Type B pancreatic cell (in vitro differentiated cells): ENCODE data around the gene RNF135. TPM values are rescaled to one million over a fixed set of nuclear protein-coding genes. Genes with fewer than 3 reads are reported as not detected.
"Not testable (repeated sequence)": the region's sequence is repeated elsewhere in the genome, so short reads cannot be mapped to it uniquely, and the experiment has no call there.

ENCODE experiments used
- DNase-seq: peaks from one replicate; pipeline ENCODE4 v3.0.0; 2021; ENCODE audit warnings: mixed read lengths; ENCODE audit not compliant: unreplicated experiment; ENCODE audit errors: extremely low spot score
- H3K27ac Mint-ChIP-seq: 2 replicates; pipeline ENCODE4 v1.8.0; 2021; ENCODE audit warnings: mild to moderate bottlenecking, mixed read lengths
- H3K27me3 Mint-ChIP-seq: 2 replicates; pipeline ENCODE4 v1.8.0; 2021; ENCODE audit warnings: mixed read lengths
- H3K36me3 Mint-ChIP-seq: 2 replicates; pipeline ENCODE4 v1.8.0; 2021; ENCODE audit warnings: mixed read lengths
- H3K4me1 Mint-ChIP-seq: one replicate; pipeline ENCODE4 v1.8.0; 2021; ENCODE audit warnings: mixed read lengths; ENCODE audit not compliant: unreplicated experiment
- H3K4me3 Mint-ChIP-seq: 2 replicates; pipeline ENCODE4 v1.8.0; 2021; ENCODE audit warnings: mild to moderate bottlenecking, mixed read lengths
- H3K9me3 Mint-ChIP-seq: 2 replicates; pipeline ENCODE4 v1.8.0; 2021; ENCODE audit warnings: mixed read lengths
- CTCF ChIP-seq: fragments of 200-600 bp; sonication (generic); conservative IDR thresholded peaks from 2 replicates; pipeline ENCODE4 v1.5.0; 2021; ENCODE audit warnings: antibody characterized with exemption, mild to moderate bottlenecking
- total RNA-seq: library from RNA; stranded (reverse); gene quantifications from 2 replicates; pipeline ENCODE4 v1.2.1, GENCODE V29; 2021; ENCODE audit warnings: low replicate concordance

Gene RNF135
- total RNA-seq, 1 donor from 2014 or later: 8.8 TPM

- Mint-ChIP-seq H3K9me3 (no peaks in the 10 kb centered on the region), H3K4me1 (peaks cover 4% of the 10 kb centered on the region), H3K36me3 (no peaks in the 10 kb centered on the region), H3K27me3 (peaks cover 12% of the 10 kb centered on the region), H3K27ac (no peak overlapping the region), H3K4me3 (no peak overlapping the region)
- no peak for TF ChIP-seq CTCF
- no peak for DNase-seq
Observed at GRCh38 chr17:31013844-31014243, 43.0 kb downstream of the RNF135 start.

GRCh38 chr17:31015639-31016038 lies 44.8 kb downstream of the RNF135 start:
- no peak for TF ChIP-seq CTCF
- no peaks in the 10 kb centered on the region for H3K36me3 Mint-ChIP-seq
- DNase-seq: no peak
- H3K9me3 Mint-ChIP-seq: no peaks in the 10 kb centered on the region
- no peak overlapping the region for H3K4me3 Mint-ChIP-seq
- no peaks in the 10 kb centered on the region for H3K4me1 Mint-ChIP-seq
- H3K27me3 Mint-ChIP-seq: peaks cover 2% of the 10 kb centered on the region
- H3K27ac Mint-ChIP-seq: no peak overlapping the region

- H3K36me3 Mint-ChIP-seq: no peaks in the 10 kb centered on the region
- no peaks in the 10 kb centered on the region for H3K4me1 Mint-ChIP-seq
- H3K4me3 Mint-ChIP-seq: no peak overlapping the region
- DNase-seq: no peak
- H3K9me3 Mint-ChIP-seq: no peaks in the 10 kb centered on the region
- TF ChIP-seq CTCF: no peak
- H3K27ac Mint-ChIP-seq: no peak overlapping the region
- no peaks in the 10 kb centered on the region for H3K27me3 Mint-ChIP-seq
Observed at GRCh38 chr17:31019004-31019403, 48.2 kb downstream of the RNF135 start.

- H3K27me3 Mint-ChIP-seq, H3K4me3 Mint-ChIP-seq, DNase-seq, H3K9me3 Mint-ChIP-seq, H3K27ac Mint-ChIP-seq, H3K36me3 Mint-ChIP-seq, H3K4me1 Mint-ChIP-seq: not testable (repeated sequence)
Observed at GRCh38 chr17:31023171-31023570, 52.3 kb downstream of the RNF135 start.

- no peak for TF ChIP-seq CTCF
- H3K27ac Mint-ChIP-seq: no peak overlapping the region
- H3K4me1 Mint-ChIP-seq: no peaks in the 10 kb centered on the region
- H3K36me3 Mint-ChIP-seq: peaks cover 7% of the 10 kb centered on the region
- H3K27me3 Mint-ChIP-seq: no peaks in the 10 kb centered on the region
- no peak overlapping the region for H3K4me3 Mint-ChIP-seq
- no peaks in the 10 kb centered on the region for H3K9me3 Mint-ChIP-seq
- DNase-seq: no peak
Observed at GRCh38 chr17:31031841-31032240, 61.0 kb downstream of the RNF135 start.

GRCh38 chr17:31035611-31036010 lies 64.8 kb downstream of the RNF135 start:
- not testable (repeated sequence) for H3K27ac Mint-ChIP-seq, H3K27me3 Mint-ChIP-seq, H3K9me3 Mint-ChIP-seq, H3K36me3 Mint-ChIP-seq, H3K4me1 Mint-ChIP-seq, H3K4me3 Mint-ChIP-seq, DNase-seq

- H3K27me3 Mint-ChIP-seq, DNase-seq, H3K27ac Mint-ChIP-seq, H3K4me1 Mint-ChIP-seq, H3K9me3 Mint-ChIP-seq, H3K36me3 Mint-ChIP-seq, H3K4me3 Mint-ChIP-seq: not testable (repeated sequence)
Observed at GRCh38 chr17:31040837-31041236, 70.0 kb downstream of the RNF135 start.

GRCh38 chr17:31042378-31042777 lies 71.5 kb downstream of the RNF135 start:
- not testable (repeated sequence) for H3K4me1 Mint-ChIP-seq, H3K27me3 Mint-ChIP-seq, DNase-seq, H3K27ac Mint-ChIP-seq, H3K4me3 Mint-ChIP-seq, H3K36me3 Mint-ChIP-seq, H3K9me3 Mint-ChIP-seq

- not testable (repeated sequence) for H3K36me3 Mint-ChIP-seq, H3K9me3 Mint-ChIP-seq, H3K4me3 Mint-ChIP-seq, H3K27me3 Mint-ChIP-seq, H3K4me1 Mint-ChIP-seq, H3K27ac Mint-ChIP-seq, DNase-seq
Observed at GRCh38 chr17:31046856-31047425, 76.1 kb downstream of the RNF135 start.
